HG03432 (cell line): ENCODE measurements around the gene COL26A1.
"Not testable (repeated sequence)": the region's sequence is repeated elsewhere in the genome, so short reads cannot be mapped to it uniquely, and the experiment has no call there.

Experiments used
- ATAC-seq: cut with Tn5 transposase; IDR thresholded peaks from one replicate; pipeline ENCODE4 v1.9.1; 2021; ENCODE audit warnings: mild to moderate bottlenecking, moderate library complexity; ENCODE audit not compliant: unreplicated experiment

COL26A1 gene

DNA sequence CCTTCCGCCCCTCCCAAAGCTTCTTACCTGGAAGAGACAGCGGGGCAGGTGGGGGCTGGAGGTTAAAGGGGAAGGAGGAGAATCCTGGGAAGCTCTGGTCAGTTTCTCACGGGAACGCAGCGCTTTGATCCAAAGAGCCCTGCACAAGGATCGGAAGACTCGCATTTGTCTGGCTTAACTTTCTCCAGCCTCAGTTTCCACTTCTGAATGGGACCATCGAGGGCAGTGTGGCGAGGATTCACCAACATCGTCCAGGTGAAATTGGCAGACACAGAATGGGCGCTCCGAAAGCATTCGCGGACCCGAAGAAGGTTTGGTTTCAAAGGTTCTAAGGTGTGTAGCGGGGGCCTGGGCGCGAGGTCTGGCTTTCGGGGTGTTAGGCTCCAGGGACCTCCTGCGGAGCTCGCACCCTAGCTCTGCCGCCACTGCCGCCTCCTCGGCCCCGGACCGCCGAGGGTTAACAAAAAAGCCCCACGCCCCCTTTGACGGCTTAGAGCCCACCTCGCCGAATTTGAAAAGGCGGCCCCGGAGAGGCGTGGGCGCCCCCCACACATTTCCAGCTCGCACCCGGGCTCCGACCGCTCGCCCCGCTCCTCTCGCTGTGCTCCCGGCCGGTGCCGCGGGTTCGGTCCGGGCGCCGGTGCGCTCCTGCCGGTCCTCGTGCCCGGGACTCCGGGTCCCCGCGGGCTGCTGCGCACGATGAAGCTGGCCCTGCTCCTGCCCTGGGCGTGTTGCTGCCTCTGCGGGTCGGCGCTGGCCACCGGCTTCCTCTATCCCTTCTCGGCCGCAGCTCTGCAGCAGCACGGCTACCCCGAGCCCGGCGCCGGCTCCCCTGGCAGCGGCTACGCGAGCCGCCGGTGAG lies at the start of gene COL26A1:
COL26A1 (plus strand) TSS at position 542 of the 862 bp plus-strand sequence; CDS start at position 700, 158 bp downstream.
- no peak for ATAC-seq

DNA sequence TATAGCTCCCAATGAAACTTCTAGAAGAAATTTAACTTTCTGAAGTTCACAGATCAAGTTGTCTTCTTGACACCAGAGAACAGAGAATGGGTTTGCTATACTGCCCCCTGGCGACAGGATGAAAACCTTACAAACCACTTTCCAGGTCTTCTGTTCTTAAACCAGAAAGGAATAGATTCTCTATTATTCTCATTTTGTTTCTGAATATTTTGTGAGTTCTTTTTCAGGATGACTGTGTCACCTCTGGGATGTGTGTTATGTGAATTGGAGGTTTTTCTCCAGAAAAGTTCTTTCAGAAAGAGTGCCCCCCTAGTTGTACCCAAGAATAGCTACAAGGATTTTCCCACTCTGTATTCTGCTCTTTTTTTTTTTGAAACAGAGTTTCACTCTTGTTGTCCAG lies 47.3 kb upstream of the COL26A1 start:
- no peak for ATAC-seq

DNA sequence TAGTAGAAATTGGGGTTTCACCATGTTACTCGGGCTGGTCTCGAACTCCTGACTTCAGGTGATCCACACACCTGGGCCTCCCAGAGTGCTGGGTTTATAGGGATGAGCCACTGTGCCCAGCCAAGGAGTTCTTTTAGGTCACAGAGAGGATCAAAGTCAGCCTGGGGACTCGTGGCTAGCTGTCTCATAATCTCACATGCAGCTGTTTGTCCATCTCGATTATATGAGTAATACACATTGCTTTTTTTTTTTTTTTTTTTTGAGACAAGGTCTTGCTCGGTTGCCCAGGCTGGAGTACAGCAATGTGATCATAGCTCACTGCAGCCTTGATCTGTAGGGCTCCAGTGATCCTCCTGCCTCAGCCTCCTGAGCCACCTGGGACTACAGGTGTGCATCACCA lies 43.3 kb upstream of the COL26A1 start:
- no peak for ATAC-seq

DNA sequence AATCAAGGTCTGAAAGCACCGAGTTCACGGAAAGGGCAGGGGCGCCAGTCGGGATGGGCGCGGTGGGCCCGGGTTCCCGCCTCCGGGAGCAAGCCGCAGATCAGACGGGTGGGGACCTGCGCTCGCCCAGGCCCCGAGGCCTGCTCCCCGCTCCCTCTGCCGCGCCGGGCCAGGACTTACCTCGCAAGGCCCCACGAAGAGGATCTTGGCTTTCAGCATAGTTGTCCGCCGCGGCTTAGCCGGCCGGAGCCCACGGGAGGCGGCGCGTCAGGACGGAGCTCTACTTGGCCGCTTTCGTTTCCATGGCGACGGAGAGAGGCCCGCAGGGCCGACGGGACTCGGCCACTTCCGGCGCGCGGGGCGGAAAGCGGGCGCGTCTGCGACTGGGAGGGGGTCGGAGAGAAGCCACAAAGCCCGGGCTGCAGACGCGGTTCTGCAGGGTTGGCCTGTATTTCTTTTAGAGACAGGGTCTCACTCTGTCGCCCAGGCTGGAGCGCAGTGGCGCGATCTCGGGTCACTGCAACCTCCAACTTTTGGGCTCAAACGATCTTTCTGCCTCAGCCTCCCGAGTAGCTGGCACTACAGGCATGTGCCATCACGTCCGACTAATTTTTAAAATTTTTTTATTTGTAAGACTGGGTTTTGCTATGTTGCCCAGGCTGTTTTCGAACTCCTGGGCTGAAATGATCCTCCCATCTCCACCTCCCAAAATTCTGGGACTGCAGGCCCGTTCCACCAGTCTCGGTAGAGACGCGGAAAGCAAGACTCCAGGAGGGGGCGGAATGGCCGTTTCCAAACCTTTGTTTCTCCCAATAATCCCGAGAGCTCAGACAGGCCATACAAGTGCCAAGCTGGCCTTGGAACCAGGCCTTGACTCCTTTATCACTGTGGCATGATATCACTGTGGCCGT lies 40.9 kb upstream of the COL26A1 start, which contains the start of gene IFT22:
IFT22 (minus strand) TSS at position 322 of the 911 bp plus-strand sequence; CDS start at position 219, 103 bp downstream.
- peak; percentile 97 for ATAC-seq

DNA sequence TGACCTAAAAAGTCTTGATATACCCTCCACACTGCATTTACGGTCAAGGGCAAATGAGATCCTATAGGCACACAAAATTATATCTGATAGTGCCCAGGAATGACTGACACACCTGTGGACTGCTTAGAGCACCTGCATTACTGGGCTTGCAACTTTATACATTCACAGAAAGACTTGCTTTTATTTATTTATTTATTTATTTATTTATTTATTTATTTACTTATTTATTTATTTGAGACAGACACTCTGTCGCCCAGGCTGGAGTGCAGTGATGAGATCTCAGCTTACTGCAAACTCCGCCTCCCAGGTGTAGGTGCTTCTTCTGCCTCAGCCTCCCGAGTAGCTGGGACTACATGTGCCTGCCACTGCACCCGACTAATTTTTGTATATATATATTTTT lies 34.5 kb upstream of the COL26A1 start:
- no peak for ATAC-seq

DNA sequence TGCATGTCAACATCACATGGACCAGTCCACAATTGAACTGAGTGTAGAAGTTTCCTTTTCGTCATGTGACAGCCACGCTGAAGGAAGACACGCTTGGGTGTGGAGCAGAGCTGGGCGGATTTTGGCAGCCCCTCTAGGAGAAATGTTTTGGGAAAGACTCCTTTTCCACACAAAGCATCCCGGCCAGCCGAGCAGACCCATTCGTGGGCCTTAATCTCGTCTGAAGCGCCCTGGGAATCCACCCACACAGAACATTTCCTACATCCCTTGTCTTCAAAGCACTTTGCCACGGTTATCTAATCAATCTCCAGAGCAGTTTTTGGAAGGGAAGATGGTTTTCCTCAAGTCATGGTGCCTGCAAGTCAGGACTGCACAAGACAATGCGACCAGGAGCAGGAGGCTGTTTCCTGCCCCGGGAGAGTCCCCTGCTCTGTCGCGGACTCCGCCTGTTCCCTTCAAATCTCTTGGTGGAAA lies 32.6 kb upstream of the COL26A1 start:
- no peak for ATAC-seq

DNA sequence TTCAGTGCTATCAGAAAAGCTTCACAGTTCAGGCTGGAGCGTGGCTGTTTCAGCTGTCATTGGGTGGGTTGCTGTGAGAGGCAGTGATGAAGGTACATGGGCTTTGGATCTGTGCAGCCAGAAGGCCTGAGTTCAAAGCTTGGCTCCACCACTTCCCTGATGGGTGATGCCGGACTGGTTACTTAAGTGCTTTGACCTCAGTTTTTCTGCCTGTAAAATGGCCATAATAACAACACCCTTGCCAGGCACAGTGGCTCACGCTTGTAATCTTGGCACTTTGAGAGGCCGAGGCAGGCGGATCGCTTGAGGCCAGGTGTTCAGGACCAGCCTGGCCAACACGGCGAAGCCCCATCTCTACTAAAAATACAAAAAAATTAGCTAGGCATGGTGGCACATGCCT lies 30.6 kb upstream of the COL26A1 start:
- no peak for ATAC-seq

DNA sequence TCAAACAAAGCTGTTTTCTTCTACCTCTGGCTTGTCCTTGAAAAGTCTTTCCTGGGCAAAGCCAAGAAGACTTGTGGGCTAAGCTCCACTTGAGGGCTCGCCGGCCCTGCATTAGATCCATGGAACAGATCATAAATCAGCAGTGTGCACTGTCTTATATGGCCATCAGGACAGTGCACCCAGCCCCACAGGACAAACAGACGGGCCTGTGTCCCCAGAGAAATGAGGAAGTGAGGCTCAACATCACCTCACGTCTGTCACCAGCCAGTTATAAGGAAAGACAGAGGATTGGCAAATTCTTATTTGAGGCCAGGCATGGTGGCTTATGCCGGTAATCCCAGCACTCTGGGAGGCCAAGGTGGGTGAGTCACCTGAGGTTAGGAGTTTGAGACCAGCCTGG lies 28.8 kb upstream of the COL26A1 start:
- no peak for ATAC-seq

DNA sequence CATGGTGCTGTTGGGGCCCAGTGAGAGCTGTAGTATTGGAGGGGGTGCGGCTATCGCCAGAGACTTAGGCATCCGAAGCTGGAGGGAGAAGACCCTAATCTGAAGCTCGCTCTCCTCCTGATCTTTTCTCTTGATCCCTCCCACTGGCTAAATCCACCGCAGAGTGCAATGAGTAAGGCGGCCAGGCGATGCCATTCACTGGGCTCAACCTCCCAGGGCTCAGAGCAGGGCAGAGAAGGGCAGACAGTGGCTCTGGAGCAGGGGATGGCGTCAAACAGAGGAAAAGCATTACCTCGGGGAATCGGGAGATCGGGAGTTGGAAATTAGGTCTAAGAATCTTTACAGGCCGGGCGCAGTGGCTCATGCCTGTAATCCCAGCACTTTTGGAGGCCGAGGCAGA lies 22.3 kb upstream of the COL26A1 start:
- ATAC-seq = no peak

DNA sequence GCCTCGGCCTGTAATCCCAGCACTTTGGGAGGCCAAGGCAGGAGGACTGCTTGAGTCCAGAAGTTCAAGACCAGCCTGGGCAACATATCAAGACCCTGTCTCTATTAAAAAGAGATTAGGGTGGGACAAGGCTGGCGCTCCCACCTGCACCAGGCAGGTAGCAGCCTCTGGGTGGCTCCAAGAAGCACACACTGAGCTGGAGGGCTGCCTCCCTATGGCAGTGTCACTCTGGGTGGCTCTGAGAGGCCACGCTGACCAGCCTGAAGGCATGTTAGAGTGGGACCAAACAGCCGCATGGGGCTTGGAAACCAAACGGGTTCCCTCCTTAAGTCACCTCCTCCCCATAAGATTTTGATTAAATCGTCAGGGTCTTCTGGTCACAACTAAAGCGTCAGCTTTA lies 19.8 kb upstream of the COL26A1 start:
- ATAC-seq = no peak

DNA sequence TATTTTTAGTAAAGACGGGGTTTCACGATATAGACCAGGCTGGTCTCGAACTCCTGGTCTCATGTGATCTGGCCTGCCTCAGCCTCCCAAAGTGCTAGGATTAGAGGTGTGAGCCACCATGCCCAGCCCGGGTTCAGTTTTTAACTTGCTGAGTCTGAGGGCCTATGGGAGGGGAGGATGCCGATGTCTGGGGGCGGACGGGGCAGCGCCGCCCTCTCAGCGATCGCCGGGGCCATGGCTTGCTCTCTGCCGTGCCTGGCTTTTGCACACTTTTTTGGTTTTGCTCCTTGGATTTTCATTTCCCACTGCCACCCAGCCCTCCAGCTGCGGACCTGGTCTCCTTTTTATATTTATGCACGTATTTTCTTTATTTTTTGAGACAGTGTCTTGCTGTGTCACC lies 15.2 kb upstream of the COL26A1 start:
- no peak for ATAC-seq

DNA sequence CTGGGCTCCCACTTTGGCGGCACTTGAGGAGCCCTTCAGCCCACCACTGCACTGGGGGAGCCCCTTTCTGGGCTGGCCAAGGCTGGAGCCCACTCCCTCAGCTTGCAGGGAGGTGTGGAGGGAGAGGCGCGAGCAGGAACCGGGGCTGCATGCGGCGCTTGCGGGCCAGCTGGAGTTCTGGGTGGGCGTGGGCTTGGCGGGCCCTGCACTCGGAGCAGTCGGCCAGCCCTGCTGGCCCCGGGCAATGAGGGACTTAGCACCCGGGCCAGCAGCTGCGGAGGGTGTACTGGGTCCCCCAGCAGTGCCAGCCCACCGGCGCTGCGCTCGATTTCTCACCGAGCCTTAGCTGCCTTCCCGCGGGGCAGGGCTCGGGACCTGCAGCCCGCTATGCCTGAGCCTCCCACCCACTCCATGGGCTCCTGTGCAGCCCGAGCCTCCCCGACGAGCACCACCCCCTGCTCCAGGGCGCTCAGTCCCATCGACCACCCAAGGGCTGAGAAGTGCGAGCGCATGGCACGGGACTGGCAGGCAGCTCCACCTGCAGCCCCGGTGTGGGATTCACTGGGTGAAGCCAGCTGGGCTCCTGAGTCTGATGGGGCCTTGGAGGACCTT lies 14.1 kb upstream of the COL26A1 start:
- ATAC-seq = not testable (repeated sequence)

DNA sequence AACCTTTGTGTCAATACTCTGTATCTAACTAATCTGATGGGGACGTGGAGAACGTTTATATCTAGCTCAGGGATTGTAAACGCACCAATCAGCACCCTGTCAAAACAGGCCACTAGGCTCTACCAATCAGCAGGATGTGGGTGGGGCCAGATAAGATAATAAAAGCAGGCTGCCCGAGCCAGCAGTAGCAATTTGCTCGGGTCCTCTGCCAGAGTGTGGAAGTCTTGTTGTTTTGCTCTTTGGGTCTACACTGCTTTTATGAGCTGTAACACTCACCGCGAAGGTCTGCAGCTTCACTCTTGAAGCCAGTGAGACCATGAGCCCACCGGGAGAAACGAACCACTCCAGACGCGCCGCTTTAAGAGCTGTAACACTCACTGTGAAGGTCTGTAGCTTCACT lies 13.4 kb upstream of the COL26A1 start:
- not testable (repeated sequence) for ATAC-seq

DNA sequence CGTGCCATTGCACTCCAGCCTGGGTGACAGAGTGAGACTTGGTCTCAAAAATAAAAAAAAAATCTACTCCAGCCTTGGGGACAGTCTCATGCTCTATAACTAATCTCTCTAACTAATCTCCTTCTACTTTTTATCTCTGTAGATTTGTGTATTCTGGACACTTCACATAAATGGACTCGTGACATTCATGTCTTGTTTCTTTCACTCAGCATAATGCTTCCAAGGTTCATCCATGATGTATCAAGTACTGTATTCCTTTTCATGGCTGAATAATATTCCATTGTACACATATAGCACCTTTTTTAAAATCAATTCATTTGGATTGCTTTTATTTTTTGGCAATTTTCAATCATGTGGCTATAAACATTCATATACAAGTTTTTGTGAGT lies 9.8 kb upstream of the COL26A1 start:
- no peak for ATAC-seq

DNA sequence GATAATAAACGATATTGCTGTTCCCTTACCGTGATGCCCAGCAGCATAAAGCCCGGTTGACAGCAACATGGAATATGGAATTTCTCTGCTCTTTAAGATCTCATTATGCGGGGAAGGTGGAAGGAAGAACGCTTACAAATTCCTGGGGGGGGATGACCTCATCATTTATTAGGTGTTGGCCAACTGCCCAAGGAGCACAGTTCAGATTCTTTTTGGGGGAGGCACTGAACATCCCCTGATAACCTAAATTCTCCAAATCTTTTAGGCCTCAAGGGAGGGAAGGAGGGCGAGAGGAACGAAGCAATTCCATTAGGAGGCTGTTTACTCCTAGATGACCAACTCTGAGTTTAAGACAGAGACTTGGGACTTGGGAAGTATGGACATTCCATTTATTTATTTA lies 5.2 kb upstream of the COL26A1 start:
- no peak for ATAC-seq

DNA sequence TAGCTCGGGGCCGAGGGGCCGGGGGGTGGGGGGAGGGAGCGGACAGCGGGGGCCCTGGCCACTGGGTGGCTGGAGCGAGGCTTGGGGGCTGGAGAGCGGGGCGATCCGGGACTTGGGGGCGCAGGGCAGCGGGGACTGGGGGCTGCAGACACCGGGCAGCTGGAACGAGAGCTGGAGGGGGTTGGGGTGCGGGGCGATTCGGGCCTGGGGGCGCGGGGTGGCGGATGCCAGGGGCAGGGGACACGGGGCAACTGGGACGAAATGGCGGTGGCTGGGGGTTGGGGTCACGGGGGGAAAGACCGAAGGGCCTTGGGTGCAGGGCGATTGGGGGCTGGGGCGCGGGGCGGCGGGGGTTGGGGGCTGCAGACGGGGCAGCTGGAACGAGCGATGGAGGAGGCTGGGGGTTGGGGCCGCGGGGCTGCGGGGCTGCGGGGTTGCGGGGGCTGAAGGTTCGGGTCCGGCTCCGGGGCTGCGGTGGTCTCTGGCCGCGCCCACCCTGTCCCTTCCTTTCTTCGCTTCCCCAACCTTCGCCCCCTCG lies 590 bp downstream of the COL26A1 start:
- ATAC-seq = no peak

DNA sequence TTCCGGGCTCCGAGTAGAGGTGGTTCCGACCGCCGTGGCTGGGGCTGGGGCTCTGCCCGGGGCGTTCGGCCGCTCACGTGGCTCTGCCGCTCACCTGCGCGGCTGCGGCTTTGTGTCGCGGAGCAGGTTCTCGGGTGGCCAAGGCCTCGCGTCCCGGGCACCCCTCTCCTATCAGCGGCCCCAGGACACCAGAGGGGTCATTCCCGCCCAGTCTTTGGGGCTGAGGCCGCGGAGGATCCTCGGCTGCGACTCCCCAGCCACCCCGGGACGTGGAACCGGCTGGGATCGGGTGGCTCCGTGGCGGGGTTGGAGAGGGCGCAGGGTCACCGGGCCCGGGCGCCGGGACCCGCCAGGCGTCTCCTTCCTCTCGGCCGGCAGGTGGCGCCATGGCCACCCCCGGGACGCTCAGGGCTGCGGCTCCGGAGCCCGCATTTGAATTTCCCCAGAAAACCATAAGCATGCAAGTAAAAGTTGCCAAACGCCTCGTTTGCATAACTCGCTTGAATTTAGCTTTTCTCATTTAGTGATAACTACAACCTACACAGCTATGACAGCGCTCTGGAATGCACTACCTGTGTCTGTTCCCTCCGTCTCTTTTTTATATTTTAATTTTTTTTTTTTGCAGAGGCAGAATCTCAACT lies 1.2 kb downstream of the COL26A1 start:
- peak; percentile 62 for ATAC-seq

DNA sequence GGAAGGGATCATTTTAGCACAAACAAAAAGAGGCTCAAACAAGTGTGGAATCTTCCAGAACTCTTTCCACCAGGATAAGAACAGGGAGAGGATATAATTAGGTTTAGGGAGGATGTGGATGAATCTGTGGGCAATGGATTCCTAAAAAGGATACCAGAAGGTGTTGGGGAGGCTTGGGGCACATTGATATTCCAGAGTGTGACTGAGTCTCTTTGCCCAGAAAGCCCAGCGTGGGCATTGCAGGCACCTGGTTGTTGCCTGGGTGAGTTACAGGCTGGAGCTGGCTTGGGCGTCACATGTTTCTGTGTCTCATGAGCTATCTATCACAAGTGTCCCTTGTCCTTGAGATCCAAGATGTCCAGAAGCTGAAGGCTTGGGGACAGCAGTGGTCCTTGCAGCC lies 3.3 kb downstream of the COL26A1 start:
- ATAC-seq = no peak

DNA sequence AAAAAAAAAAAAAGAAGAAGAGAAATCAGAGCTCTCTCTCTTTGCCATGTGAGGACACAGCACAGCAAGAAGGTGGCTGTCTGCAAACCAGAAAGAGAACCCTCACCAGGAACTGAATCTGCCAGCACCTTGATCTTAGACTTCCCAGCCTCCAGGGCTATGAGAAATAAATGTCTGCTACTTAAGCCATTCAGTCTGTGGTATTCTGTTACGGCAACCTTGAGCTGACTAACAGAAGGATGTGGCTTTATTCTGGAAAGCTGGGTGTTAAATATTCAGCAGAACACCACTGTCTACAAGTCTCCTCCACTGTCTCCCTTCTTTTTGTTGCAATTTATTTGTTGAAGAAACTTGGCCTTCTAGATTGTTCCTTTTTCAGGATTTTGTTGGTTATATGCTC lies 5.0 kb downstream of the COL26A1 start:
- no peak for ATAC-seq

DNA sequence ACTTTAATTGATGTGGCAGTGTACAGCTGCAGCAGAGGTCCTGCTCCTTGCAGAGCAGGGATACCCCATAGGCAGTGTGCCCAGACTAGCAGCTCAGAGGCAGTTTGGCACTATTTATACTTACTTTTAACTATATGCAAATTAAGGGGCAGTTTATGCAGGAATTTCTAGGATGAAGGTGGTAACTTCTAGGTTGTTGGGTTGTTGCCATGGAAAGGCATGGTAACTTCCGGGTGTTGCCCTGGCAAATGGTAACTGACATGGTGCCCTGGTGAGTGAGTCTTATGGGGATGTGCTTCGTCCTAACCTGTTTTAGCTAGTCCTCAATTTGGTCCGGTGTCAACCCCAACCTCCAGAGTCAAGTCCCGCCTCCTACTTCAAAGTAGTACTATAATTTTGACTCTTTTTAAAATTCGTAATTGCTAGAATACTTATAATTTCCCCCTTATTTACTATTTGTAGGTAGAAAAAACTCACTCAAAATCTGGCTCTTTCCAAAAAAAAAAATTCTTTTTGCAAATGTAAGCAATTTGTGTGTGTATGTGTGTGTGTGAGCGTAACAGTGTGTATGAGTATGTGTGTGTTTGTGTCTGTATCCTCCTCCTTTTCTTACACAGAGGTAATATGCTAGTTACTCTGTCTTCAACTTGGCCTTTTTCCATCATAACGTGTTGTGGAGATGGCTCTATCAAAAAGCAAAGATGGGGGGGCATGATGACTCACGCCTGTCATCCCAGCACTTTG lies 5.9 kb downstream of the COL26A1 start:
- no peak for ATAC-seq
